ENCODE measurements around the gene VWCE. TPM values are rescaled to one million over a fixed set of nuclear protein-coding genes. Genes with fewer than 3 reads are reported as not detected.
A peak's percentile ranks its signal among the peaks of the same experiment; 100 is the strongest.

VWCE gene, protein sequence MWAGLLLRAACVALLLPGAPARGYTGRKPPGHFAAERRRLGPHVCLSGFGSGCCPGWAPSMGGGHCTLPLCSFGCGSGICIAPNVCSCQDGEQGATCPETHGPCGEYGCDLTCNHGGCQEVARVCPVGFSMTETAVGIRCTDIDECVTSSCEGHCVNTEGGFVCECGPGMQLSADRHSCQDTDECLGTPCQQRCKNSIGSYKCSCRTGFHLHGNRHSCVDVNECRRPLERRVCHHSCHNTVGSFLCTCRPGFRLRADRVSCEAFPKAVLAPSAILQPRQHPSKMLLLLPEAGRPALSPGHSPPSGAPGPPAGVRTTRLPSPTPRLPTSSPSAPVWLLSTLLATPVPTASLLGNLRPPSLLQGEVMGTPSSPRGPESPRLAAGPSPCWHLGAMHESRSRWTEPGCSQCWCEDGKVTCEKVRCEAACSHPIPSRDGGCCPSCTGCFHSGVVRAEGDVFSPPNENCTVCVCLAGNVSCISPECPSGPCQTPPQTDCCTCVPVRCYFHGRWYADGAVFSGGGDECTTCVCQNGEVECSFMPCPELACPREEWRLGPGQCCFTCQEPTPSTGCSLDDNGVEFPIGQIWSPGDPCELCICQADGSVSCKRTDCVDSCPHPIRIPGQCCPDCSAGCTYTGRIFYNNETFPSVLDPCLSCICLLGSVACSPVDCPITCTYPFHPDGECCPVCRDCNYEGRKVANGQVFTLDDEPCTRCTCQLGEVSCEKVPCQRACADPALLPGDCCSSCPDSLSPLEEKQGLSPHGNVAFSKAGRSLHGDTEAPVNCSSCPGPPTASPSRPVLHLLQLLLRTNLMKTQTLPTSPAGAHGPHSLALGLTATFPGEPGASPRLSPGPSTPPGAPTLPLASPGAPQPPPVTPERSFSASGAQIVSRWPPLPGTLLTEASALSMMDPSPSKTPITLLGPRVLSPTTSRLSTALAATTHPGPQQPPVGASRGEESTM
- 10.6 and 12.4 TPM in 2 replicates for total RNA-seq

DNA sequence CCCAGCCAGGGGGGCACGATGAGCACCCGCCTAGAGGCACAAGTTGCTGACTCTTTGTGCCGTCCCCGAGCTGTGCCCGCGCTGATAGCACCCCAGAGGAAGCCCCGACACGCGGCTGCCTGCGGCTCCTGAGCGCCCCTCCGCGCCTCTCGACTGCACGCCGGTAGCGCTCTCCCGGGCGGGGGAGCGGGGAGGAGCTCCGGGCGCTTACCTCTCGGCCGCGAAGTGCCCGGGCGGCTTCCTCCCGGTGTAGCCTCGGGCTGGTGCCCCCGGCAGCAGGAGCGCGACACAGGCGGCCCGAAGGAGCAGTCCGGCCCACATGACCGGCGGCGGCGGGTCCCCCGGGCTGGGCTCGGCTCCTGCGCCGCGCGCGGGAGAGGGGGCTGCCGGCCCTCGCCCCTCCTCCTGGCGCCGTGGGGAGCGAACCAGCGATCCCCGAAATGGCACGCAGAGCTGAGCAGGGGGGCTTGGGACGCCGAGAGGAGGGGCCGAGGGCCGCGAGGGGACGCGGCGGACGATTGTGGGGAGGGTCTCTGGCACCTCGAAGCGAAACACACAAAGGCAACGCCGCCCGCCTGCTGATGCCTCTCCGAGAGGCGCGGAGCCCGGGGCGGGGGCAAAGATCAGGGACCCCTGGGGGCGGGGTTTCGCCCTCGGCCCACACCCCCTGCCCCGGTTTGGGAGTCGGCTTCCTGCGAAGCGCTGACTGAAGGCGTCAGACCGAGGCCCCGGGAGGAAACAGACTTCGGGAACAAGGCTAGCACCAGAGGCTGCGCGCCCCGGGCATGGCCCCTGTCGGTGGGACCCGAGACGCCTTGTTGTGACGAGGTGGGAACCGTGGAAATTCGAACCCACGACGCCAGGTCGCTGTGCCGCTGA is at the start of gene VWCE:
TSS of gene VWCE (minus strand) at position 600 of the 879 bp plus-strand sequence. CDS start at position 321, 279 bp downstream.
- Mint-ChIP-seq H3K27me3 (peaks cover 13% of the 10 kb centered on the region), H3K36me3 (ENCODE audit: low read depth) (peaks cover 23% of the 10 kb centered on the region), H3K9me3 (no peaks in the 10 kb centered on the region), H3K4me1 (peaks cover 23% of the 10 kb centered on the region), H3K4me3 (peak within 1 kb of the TSS; percentile 89), H3K27ac (peak within 1 kb of the TSS; percentile 89)
- peak; percentile 92 for DNase-seq
- intact Hi-C loops (cut with micrococcal nuclease) = loop anchor here (1.0 kb wide), 3 partner anchors 38 to 66 kb away; partner anchors contain the start of genes CYB561A3, DDB1 and TKFC

DNA sequence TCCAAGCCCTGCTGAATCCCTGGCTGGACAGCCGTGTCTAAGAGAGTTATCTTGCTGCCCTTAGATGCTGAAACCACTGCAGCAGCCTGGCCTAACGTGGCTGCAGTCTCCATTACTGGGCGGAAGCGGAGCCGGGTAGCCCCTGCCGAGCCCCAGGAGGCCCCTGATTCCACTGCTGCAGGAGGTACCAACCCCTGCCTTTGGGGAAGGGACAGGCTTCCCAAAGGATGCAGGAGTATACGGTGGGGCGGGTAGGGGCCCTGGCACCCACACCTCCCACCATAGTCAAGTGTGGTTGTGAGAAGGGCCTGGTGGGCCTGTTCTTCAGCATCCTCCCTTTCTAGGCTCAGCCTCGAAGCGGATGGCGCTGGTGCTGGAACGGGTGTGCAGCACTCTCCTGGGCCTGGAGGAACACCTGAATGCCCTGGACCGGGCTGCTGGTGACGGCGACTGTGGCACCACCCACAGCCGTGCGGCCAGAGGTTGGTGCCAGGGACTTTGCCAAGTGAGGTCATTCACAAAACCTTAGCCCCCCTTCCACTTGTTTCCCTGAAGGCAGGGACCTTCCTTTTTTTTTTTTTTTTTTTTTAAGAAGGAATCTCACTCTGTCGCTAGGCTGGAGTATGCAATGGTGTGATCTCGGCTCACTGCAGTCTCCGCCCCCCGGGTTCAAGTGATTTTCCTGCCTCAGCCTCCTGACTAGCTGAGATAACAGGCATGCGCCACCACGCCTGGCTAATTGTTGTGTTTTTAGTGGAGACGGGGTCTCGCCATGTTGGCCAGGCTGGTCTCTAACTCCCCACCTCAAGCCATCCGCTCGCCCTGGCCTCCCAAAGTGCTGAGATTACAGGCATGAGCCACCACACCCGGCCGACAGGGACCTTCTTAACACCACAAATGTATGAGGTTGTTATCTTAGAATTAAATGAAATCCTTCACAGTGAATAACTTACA is 49.0 kb upstream of the VWCE start:
- DNase-seq = no peak
- H3K9me3 Mint-ChIP-seq = no peaks in the 10 kb centered on the region
- H3K27me3 Mint-ChIP-seq = no peaks in the 10 kb centered on the region
- no peaks in the 10 kb centered on the region for H3K4me1 Mint-ChIP-seq
- no peak overlapping the region for H3K4me3 Mint-ChIP-seq
- intact Hi-C loops (cut with micrococcal nuclease) = no loop called here
- no peak overlapping the region for H3K27ac Mint-ChIP-seq
- H3K36me3 Mint-ChIP-seq (ENCODE audit: low read depth) = peaks cover 20% of the 10 kb centered on the region

DNA sequence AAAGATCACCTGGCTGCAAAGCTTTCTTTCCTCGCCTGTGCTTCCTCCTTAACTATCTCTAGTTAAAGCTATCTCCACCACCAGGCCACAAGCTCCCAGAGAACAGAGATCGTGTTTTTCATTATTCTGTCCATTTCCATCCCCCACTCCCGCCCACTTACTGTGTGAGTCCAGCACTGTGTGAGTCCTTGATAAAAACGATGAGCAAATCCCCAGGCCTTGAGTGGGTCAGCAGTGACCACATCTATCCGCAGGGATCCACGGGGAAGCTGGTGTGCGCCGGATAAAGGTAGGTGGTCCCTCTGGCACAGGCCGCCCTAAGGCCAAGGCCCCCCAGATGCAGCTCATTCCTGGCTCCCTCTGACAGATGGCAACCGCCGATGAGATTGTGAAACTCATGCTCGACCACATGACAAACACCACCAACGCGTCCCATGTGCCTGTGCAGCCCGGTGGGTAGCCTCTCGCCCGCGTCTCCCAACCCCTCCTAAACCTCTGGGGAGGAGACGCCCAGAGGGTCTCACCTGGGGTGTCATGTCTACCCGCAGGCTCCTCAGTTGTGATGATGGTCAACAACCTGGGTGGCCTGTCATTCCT is 47.2 kb upstream of the VWCE start:
- intact Hi-C loops (cut with micrococcal nuclease) = no loop called here
- no peak overlapping the region for H3K27ac Mint-ChIP-seq
- no peaks in the 10 kb centered on the region for H3K4me1 Mint-ChIP-seq
- no peaks in the 10 kb centered on the region for H3K9me3 Mint-ChIP-seq
- DNase-seq = no peak
- peaks cover 14% of the 10 kb centered on the region for H3K36me3 Mint-ChIP-seq (ENCODE audit: low read depth)
- no peaks in the 10 kb centered on the region for H3K27me3 Mint-ChIP-seq
- no peak overlapping the region for H3K4me3 Mint-ChIP-seq

DNA sequence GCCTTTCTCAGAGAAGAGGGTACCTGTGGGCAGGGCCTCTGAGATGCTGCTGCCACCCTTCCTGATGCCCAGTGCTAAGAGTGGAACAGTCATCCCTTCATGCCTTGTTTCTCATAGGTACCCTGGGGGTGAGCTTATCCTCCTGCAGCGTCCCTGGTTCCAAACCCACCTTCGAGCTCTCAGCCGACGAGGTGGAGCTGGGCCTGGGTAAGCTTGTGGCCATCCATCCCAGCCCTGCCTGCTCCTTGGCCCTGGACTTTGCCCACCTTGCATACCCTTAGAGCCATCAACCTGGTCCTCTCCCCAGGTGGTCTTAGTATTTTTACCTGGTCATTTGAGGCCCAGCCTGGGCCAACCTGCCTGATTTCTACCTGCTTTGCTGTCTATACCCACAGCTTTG is 46.6 kb upstream of the VWCE start:
- intact Hi-C loops (cut with micrococcal nuclease) = no loop called here
- Mint-ChIP-seq H3K27me3 (no peaks in the 10 kb centered on the region), H3K27ac (no peak overlapping the region), H3K4me3 (no peak overlapping the region), H3K4me1 (peaks cover 5% of the 10 kb centered on the region), H3K36me3 (ENCODE audit: low read depth) (peaks cover 12% of the 10 kb centered on the region), H3K9me3 (no peaks in the 10 kb centered on the region)
- no peak for DNase-seq

DNA sequence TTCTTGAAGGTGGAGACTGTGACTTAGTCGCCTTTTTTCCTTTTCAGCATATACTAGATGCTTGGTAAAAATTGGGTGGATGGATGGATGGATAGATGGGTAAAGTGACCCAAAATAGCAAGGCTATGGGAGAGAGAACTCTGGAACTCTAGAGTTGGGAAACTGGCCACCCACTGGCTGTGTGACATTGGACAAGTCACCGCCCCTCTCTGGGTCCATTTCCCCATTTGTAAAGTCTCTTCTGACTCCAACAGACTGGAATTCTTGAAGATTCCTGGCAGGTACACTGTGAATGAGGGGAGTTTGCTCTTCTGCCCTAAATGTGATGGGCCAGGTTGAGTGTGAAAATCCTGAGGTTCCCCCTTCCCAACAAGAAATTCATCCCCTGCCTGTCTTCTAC is 45.9 kb upstream of the VWCE start:
- intact Hi-C loops (cut with micrococcal nuclease) = no loop called here
- Mint-ChIP-seq H3K4me1 (peaks cover 10% of the 10 kb centered on the region), H3K4me3 (no peak overlapping the region), H3K27ac (no peak overlapping the region), H3K9me3 (no peaks in the 10 kb centered on the region), H3K27me3 (no peaks in the 10 kb centered on the region), H3K36me3 (ENCODE audit: low read depth) (peaks cover 9% of the 10 kb centered on the region)
- no peak for DNase-seq

DNA sequence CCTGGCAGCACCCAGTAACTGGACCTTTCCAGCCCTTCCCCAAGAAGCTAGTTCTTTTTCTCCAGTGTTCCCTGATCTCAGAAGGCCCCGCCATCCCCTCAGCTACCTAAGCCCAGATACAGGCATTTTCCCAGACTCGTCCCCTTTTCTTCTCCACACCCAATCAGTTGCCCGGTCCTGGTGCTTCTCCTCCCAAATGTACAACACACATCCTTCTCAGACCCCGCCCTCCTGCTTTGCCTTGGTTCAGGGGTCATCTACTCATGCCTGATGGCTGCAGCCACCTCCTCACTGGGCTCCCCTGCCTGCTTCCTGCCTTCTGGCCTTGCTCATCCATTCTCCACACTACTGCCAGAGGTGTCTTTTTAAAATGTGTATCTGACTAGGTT is 44.4 kb upstream of the VWCE start:
- intact Hi-C loops (cut with micrococcal nuclease) = no loop called here
- H3K4me1 Mint-ChIP-seq = peaks cover 12% of the 10 kb centered on the region
- DNase-seq = no peak
- H3K9me3 Mint-ChIP-seq = no peaks in the 10 kb centered on the region
- H3K4me3 Mint-ChIP-seq = no peak overlapping the region
- no peak overlapping the region for H3K27ac Mint-ChIP-seq
- H3K27me3 Mint-ChIP-seq = no peaks in the 10 kb centered on the region
- peaks cover 7% of the 10 kb centered on the region for H3K36me3 Mint-ChIP-seq (ENCODE audit: low read depth)

DNA sequence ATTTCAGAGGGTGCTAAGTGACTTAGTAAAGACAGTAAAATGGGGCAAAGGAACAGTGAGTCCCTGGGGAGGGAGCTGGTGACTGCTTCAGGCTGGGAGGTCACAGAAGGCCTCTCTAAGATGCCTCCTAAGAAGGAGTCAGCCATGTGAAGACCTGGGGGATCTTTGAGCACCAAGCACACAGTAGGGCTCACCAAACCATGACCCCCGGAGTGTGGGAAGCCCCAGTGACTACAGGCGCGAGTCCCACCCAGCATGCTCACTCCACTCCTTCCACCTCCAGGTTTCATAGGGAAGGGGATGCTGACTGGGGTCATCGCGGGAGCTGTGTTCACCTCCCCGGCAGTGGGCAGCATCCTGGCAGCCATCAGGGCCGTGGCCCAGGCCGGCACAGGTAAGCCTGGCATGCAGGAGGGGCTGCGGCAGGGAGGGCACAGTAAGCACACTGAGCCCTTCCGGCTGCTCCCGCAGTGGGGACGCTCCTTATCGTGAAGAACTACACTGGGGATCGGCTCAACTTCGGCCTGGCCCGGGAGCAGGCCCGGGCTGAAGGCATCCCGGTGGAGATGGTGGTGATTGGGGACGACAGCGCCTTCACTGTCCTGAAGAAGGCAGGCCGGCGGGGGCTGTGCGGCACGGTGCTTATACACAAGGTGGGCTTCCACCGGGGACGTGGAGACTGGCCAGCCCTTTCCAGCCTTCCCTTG is 43.8 kb upstream of the VWCE start:
- no peaks in the 10 kb centered on the region for H3K27me3 Mint-ChIP-seq
- intact Hi-C loops (cut with micrococcal nuclease) = no loop called here
- no peak overlapping the region for H3K4me3 Mint-ChIP-seq
- no peaks in the 10 kb centered on the region for H3K9me3 Mint-ChIP-seq
- H3K36me3 Mint-ChIP-seq (ENCODE audit: low read depth) = peaks cover 7% of the 10 kb centered on the region
- H3K4me1 Mint-ChIP-seq = peaks cover 16% of the 10 kb centered on the region
- H3K27ac Mint-ChIP-seq = no peak overlapping the region
- no peak for DNase-seq

DNA sequence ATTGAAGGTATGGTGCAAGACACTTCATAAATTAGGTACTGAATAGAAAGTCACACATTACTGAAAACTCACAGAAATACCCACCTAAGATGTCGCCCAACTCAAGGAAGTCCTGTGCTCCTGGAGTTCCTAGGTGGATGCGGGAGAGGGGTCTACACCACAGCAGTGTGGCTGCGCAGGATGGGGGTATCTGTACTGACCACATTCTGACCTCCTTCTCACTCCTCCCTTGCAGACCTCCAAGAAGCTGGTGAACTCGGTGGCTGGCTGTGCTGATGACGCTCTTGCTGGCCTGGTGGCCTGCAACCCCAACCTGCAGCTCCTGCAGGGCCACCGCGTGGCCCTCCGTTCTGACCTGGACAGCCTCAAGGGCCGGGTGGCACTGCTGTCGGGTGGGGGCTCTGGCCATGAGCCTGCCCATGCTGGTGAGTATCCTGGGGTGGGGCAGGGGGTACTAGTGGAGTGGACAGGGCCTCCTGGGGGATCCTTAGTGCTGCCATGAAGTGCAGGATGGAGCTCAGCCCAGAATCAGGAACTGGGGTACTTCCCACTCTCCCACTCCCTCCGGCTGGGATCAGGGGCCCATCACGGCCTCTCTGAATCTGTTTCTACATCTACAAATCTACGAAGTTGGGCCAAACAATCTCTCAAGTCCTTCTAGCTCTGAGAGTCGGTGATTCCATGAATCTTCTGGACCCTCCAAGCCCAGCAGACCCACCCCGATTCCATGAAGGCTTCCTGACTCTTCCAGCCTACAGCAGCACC is 42.8 kb upstream of the VWCE start:
- DNase-seq = no peak
- H3K9me3 Mint-ChIP-seq = no peaks in the 10 kb centered on the region
- no peaks in the 10 kb centered on the region for H3K27me3 Mint-ChIP-seq
- peaks cover 9% of the 10 kb centered on the region for H3K36me3 Mint-ChIP-seq (ENCODE audit: low read depth)
- no peak overlapping the region for H3K27ac Mint-ChIP-seq
- H3K4me1 Mint-ChIP-seq = peaks cover 23% of the 10 kb centered on the region
- no peak overlapping the region for H3K4me3 Mint-ChIP-seq
- intact Hi-C loops (cut with micrococcal nuclease) = no loop called here

DNA sequence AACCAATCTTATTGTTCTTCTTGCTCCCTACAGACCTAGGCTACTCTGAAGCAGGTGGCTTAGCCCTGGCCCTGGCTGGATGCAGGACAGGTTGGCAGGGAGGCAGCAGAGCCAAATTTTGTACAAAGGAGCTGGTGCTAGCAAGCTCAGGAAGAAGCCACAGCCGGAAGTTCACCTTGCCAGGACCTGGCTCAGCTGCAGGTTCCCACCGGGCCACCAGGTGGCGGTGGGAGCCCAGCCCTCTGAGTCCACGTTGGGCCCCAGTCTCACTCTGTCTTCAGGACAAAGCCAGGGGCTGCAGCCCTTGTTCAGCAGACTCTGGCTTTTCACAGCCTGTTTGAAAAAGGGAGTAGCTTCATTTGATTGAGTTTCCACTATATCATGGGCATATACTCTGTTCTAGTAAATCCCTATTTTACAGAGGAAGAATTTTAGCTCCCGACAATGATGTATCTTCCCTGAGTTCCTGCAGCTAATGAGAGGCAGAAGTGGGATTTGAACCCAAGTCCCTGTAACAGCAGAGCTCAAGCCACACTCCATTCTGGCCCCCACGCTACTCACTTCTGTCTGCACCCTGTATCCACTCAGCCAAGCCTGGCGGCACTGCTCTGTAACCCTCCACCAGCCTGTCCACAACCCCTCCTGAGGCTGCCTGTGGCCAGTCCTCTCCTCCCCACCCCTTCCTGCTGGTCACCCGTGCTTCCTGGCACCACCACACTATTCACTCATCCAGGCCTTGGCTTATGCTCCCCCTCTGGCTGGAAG is 41.2 kb upstream of the VWCE start:
- peak overlapping the region; percentile 40 for H3K4me3 Mint-ChIP-seq
- H3K27ac Mint-ChIP-seq = peak overlapping the region; percentile 85

DNA sequence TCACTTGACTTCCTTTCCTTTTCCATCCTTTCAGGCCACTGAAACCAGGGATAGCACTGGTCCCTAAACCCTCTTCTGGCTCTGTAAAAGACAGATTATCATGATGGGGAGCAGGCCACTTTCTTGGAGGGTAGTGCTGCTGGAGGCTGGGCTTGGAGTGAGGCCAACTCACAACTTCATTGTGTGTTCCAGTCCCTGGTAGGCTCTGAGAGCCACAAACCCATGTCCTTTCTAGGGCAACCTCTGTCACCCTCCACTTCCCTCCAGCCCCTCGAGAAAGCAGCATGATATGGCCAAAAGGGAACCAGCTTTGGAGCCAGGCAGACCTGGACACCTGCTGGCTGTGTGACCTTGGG is 40.2 kb upstream of the VWCE start:
- Mint-ChIP-seq H3K9me3 (no peaks in the 10 kb centered on the region), H3K4me1 (peaks cover 39% of the 10 kb centered on the region), H3K27me3 (no peaks in the 10 kb centered on the region), H3K27ac (peak overlapping the region; percentile 37), H3K36me3 (ENCODE audit: low read depth) (peaks cover 26% of the 10 kb centered on the region), H3K4me3 (no peak overlapping the region)
- DNase-seq = no peak
- intact Hi-C loops (cut with micrococcal nuclease) = no loop called here

More for the DNA sequence above, 41.2 kb upstream of the VWCE start:
- peak; percentile 96 for DNase-seq
- Mint-ChIP-seq H3K36me3 (ENCODE audit: low read depth) (peaks cover 23% of the 10 kb centered on the region), H3K4me1 (peaks cover 32% of the 10 kb centered on the region), H3K27me3 (no peaks in the 10 kb centered on the region), H3K9me3 (no peaks in the 10 kb centered on the region)
- intact Hi-C loops (cut with micrococcal nuclease) = loop anchor here (1.0 kb wide), 2 partner anchors 49 to 56 kb away; partner anchors contain the start of gene TMEM216

Data from activated CD4-positive, alpha-beta T cell treated with anti-CD3 and anti-CD28 coated beads, Interleukin-2, amount 10 ng/mL, durations not matched to agents 24 days and 14 days (primary cell).